CD8-positive, alpha-beta memory T cell (primary cell): ENCODE measurements around the gene BCAR3. TPM values are rescaled to one million over a fixed set of nuclear protein-coding genes. Genes with fewer than 3 reads are reported as not detected.

Experiments
- CTCF ChIA-PET: fragments of 350-600 bp; sonication (Branson Sonifier 250); formaldehyde crosslinking; loops from one replicate; lab custom pipeline; 2021; ENCODE audit warnings: antibody characterized with exemption; lab: Charles Lee
- POLR2A ChIA-PET: fragments of 350-600 bp; sonication (Branson Sonifier 250); formaldehyde crosslinking; loops from one replicate; lab custom pipeline; 2021; ENCODE audit warnings: antibody characterized with exemption; lab: Charles Lee
- DNase-seq, 5 donors: peaks; one replicate each; pipeline versions ENCODE4 v3.0.0 to v3.0.0-alpha.2; 2020 to 2022; ENCODE audit warnings: mixed read lengths in 1 of 5
- H3K27ac ChIP-seq: one replicate; pipeline ENCODE4 v1.7.0; 2013; ENCODE audit warnings: low read depth, mild to moderate bottlenecking, low read length, moderate library complexity
- H3K27me3 ChIP-seq: 2 replicates; pipeline ENCODE4 v1.7.0; 2013; ENCODE audit warnings: low read length, mild to moderate bottlenecking; ENCODE audit not compliant: insufficient read depth, poor library complexity, severe bottlenecking
- H3K36me3 ChIP-seq: 2 replicates; pipeline ENCODE4 v1.7.0; 2013; ENCODE audit warnings: mild to moderate bottlenecking, low read length, moderate library complexity; ENCODE audit not compliant: insufficient read depth
- H3K4me1 ChIP-seq: 2 replicates; pipeline ENCODE4 v1.7.0; 2013; ENCODE audit warnings: mild to moderate bottlenecking, low read length, moderate library complexity; ENCODE audit not compliant: insufficient read depth
- H3K4me3 ChIP-seq: 2 replicates; pipeline ENCODE4 v1.7.0; 2013; ENCODE audit warnings: mild to moderate bottlenecking, low read length
- H3K9me3 ChIP-seq: 2 replicates; pipeline ENCODE4 v1.7.0; 2013; ENCODE audit warnings: mild to moderate bottlenecking, low read length
- H3K27ac Mint-ChIP-seq, 8 donors: one replicate each; pipeline ENCODE4 v1.8.0; 2020 to 2021; ENCODE audit warnings: mixed read lengths in 8 of 8, mild to moderate bottlenecking in 6 of 8, inconsistent platforms in 3 of 8, moderate library complexity in 3 of 8
- H3K27me3 Mint-ChIP-seq, 2 donors: one replicate each; pipeline ENCODE4 v1.8.0; 2020 to 2021; ENCODE audit warnings: mixed read lengths in 2 of 2, mild to moderate bottlenecking in 1 of 2, moderate library complexity in 1 of 2
- H3K36me3 Mint-ChIP-seq, 3 donors: one replicate each; pipeline ENCODE4 v1.8.0; 2020 to 2021; ENCODE audit warnings: mixed read lengths in 3 of 3, inconsistent platforms in 1 of 3, mild to moderate bottlenecking in 1 of 3
- H3K4me1 Mint-ChIP-seq, 3 donors: one replicate each; pipeline ENCODE4 v1.8.0; 2020 to 2021; ENCODE audit warnings: mixed read lengths in 3 of 3, inconsistent platforms in 1 of 3, mild to moderate bottlenecking in 1 of 3
- H3K4me3 Mint-ChIP-seq, 7 donors: one replicate each; pipeline ENCODE4 v1.8.0; 2020 to 2021; ENCODE audit warnings: mixed read lengths in 7 of 7, mild to moderate bottlenecking in 6 of 7, moderate library complexity in 4 of 7, inconsistent platforms in 2 of 7
- H3K9me3 Mint-ChIP-seq, 5 donors: one replicate each; pipeline ENCODE4 v1.8.0; 2020 to 2022; ENCODE audit warnings: mixed read lengths in 5 of 5, mild to moderate bottlenecking in 3 of 5, moderate library complexity in 2 of 5, inconsistent platforms in 1 of 5
- polyA plus RNA-seq: library from polyadenylated mRNA; unstranded; fragments of 300-500 nt; fragmentation: Illumina TruSeq; gene quantifications from one replicate; pipeline ENCODE4 v1.2.3, GENCODE V29; 2021
- total RNA-seq, 2 experiments: library from RNA; stranded (reverse); gene quantifications; one replicate each; pipeline ENCODE4 v1.2.3, GENCODE V29; 2021

Gene BCAR3
- total and polyA plus RNA-seq, 3 experiments from 2014 or later: 0.32 to 0.77 (median 0.62) TPM

GRCh38 chr1:93722081-93723031 is 40.7 kb upstream of the BCAR3 start:
- H3K4me3 Mint-ChIP-seq: no peak overlapping the region
- peaks cover 0 to 4% of the 10 kb centered on the region in 2 donors for H3K27me3 Mint-ChIP-seq
- H3K27ac Mint-ChIP-seq: peak overlapping the region in 1 of 8 donors; percentile 74
- Histone ChIP-seq H3K36me3 (no peaks in the 10 kb centered on the region), H3K27ac (no peak overlapping the region), H3K9me3 (no peaks in the 10 kb centered on the region), H3K4me3 (no peak overlapping the region), H3K4me1 (no peaks in the 10 kb centered on the region), H3K27me3 (no peaks in the 10 kb centered on the region)
- CTCF ChIA-PET: no interaction called here
- peaks cover 0 to 2% (median 0%) of the 10 kb centered on the region in 5 donors for H3K9me3 Mint-ChIP-seq
- H3K36me3 Mint-ChIP-seq: no peaks in the 10 kb centered on the region
- no peaks in the 10 kb centered on the region for H3K4me1 Mint-ChIP-seq
- no peak for DNase-seq
- POLR2A ChIA-PET: no interaction called here

GRCh38 chr1:93720956-93721626 is 39.5 kb upstream of the BCAR3 start:
- Mint-ChIP-seq H3K36me3 (peaks cover 0 to 7% (median 0%) of the 10 kb centered on the region in 3 donors), H3K27me3 (peaks cover 0 to 4% of the 10 kb centered on the region in 2 donors), H3K4me1 (peaks cover 0 to 10% (median 0%) of the 10 kb centered on the region in 3 donors), H3K4me3 (no peak overlapping the region), H3K27ac (no peak overlapping the region), H3K9me3 (peaks cover 0 to 5% (median 2%) of the 10 kb centered on the region in 5 donors)
- Histone ChIP-seq H3K36me3 (no peaks in the 10 kb centered on the region), H3K27me3 (no peaks in the 10 kb centered on the region), H3K9me3 (no peaks in the 10 kb centered on the region), H3K4me1 (no peaks in the 10 kb centered on the region), H3K4me3 (no peak overlapping the region), H3K27ac (no peak overlapping the region)
- no peak for DNase-seq
- CTCF ChIA-PET: no interaction called here
- POLR2A ChIA-PET: no interaction called here

DNA sequence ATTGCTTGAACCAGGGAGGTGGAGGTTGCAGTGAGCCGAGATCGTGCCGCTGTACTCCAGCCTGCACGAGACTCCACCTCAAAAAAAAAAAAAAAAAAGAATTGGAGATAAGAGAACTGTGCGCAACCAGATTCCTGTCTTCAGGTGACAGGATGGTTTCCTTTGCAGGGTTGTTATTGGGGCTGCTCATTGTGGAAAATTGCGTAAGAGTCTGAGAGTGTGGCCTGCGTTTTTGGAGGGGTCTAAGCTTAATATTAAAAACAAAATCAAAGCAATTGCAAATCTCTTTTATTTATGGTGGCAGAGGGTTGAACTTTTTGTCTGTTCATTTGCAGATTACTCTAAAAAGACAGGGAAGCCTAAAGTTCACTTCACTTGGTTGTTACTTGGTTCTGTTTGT is 36.0 kb upstream of the BCAR3 start:
- no peaks in the 10 kb centered on the region for H3K27me3 ChIP-seq
- no peak for DNase-seq
- no peaks in the 10 kb centered on the region for H3K9me3 ChIP-seq
- POLR2A ChIA-PET: no interaction called here
- peaks cover 5 to 34% (median 7%) of the 10 kb centered on the region in 3 donors for H3K4me1 Mint-ChIP-seq
- no peaks in the 10 kb centered on the region for H3K4me1 ChIP-seq
- no peak overlapping the region for H3K4me3 ChIP-seq
- H3K4me3 Mint-ChIP-seq: no peak overlapping the region
- H3K27me3 Mint-ChIP-seq: peaks cover 3 to 4% of the 10 kb centered on the region in 2 donors
- peaks cover 0 to 7% (median 0%) of the 10 kb centered on the region in 3 donors for H3K36me3 Mint-ChIP-seq
- CTCF ChIA-PET: no interaction called here
- no peaks in the 10 kb centered on the region for H3K36me3 ChIP-seq
- no peak overlapping the region for H3K27ac ChIP-seq
- H3K27ac Mint-ChIP-seq: no peak overlapping the region
- peaks cover 0 to 5% (median 2%) of the 10 kb centered on the region in 5 donors for H3K9me3 Mint-ChIP-seq

GRCh38 chr1:93716941-93717368 is 35.3 kb upstream of the BCAR3 start:
- H3K27me3 Mint-ChIP-seq: peaks cover 4 to 5% of the 10 kb centered on the region in 2 donors
- CTCF ChIA-PET: no interaction called here
- Histone ChIP-seq H3K36me3 (no peaks in the 10 kb centered on the region), H3K4me1 (no peaks in the 10 kb centered on the region), H3K27me3 (no peaks in the 10 kb centered on the region), H3K27ac (no peak overlapping the region), H3K9me3 (no peaks in the 10 kb centered on the region), H3K4me3 (no peak overlapping the region)
- H3K36me3 Mint-ChIP-seq: peaks cover 0 to 7% (median 0%) of the 10 kb centered on the region in 3 donors
- H3K27ac Mint-ChIP-seq: no peak overlapping the region
- POLR2A ChIA-PET: no interaction called here
- H3K4me3 Mint-ChIP-seq: no peak overlapping the region
- H3K4me1 Mint-ChIP-seq: peaks cover 8 to 41% (median 11%) of the 10 kb centered on the region in 3 donors
- peaks cover 0 to 5% (median 2%) of the 10 kb centered on the region in 5 donors for H3K9me3 Mint-ChIP-seq
- DNase-seq: no peak

DNA sequence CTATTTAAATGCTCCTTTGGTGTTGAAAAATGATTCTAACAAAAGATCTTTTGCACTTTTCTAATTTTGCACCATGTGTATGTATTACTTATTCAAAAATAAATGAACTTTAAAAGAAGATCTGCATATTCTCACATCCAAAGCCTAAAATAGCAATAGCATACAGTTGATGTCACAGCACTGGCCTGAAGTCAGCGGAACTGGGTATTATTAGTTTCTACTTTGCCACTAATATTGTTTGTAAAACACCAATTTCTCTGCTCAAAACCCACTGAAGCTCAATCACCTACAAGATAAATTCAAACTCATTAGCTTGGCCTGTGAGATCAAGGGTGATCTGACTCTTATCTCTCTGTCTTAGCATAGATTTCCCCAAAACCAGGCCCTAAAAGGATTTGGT is 34.5 kb upstream of the BCAR3 start:
- Histone ChIP-seq H3K36me3 (no peaks in the 10 kb centered on the region), H3K27me3 (no peaks in the 10 kb centered on the region), H3K9me3 (no peaks in the 10 kb centered on the region), H3K4me1 (no peaks in the 10 kb centered on the region), H3K27ac (no peak overlapping the region), H3K4me3 (no peak overlapping the region)
- H3K4me3 Mint-ChIP-seq: peak overlapping the region in 1 of 7 donors; percentile 13
- CTCF ChIA-PET: no interaction called here
- peaks cover 8 to 43% (median 11%) of the 10 kb centered on the region in 3 donors for H3K4me1 Mint-ChIP-seq
- no peak overlapping the region for H3K27ac Mint-ChIP-seq
- POLR2A ChIA-PET: no interaction called here
- no peak for DNase-seq
- H3K9me3 Mint-ChIP-seq: peaks cover 0 to 5% (median 2%) of the 10 kb centered on the region in 5 donors
- H3K36me3 Mint-ChIP-seq: peaks cover 0 to 7% (median 0%) of the 10 kb centered on the region in 3 donors
- peaks cover 4 to 5% of the 10 kb centered on the region in 2 donors for H3K27me3 Mint-ChIP-seq

- no peak for DNase-seq
- POLR2A ChIA-PET: no interaction called here
- no peaks in the 10 kb centered on the region for H3K36me3 ChIP-seq
- peak overlapping the region in 2 of 8 donors; percentile 24 to 61 for H3K27ac Mint-ChIP-seq
- H3K9me3 ChIP-seq: no peaks in the 10 kb centered on the region
- H3K27me3 Mint-ChIP-seq: peaks cover 4 to 5% of the 10 kb centered on the region in 2 donors
- peaks cover 0 to 7% (median 0%) of the 10 kb centered on the region in 3 donors for H3K36me3 Mint-ChIP-seq
- H3K27ac ChIP-seq: no peak overlapping the region
- H3K4me3 ChIP-seq: no peak overlapping the region
- H3K4me1 ChIP-seq: no peaks in the 10 kb centered on the region
- peak overlapping the region in 1 of 7 donors; percentile 13 for H3K4me3 Mint-ChIP-seq
- peaks cover 8 to 43% (median 11%) of the 10 kb centered on the region in 3 donors for H3K4me1 Mint-ChIP-seq
- no peaks in the 10 kb centered on the region for H3K27me3 ChIP-seq
- H3K9me3 Mint-ChIP-seq: peaks cover 0 to 5% (median 2%) of the 10 kb centered on the region in 5 donors
- CTCF ChIA-PET: no interaction called here
These were observed 34.0 kb upstream of the BCAR3 start for GRCh38 chr1:93715529-93716126.

- Histone ChIP-seq H3K4me3 (no peak overlapping the region), H3K27me3 (no peaks in the 10 kb centered on the region), H3K9me3 (no peaks in the 10 kb centered on the region), H3K4me1 (no peaks in the 10 kb centered on the region), H3K27ac (no peak overlapping the region), H3K36me3 (no peaks in the 10 kb centered on the region)
- ChIA-PET POLR2A (no interaction called here), CTCF (no interaction called here)
- Mint-ChIP-seq H3K9me3 (peaks cover 0 to 5% (median 2%) of the 10 kb centered on the region in 5 donors), H3K4me3 (no peak overlapping the region), H3K36me3 (peaks cover 0 to 7% (median 0%) of the 10 kb centered on the region in 3 donors), H3K27me3 (peaks cover 4 to 5% of the 10 kb centered on the region in 2 donors), H3K27ac (no peak overlapping the region), H3K4me1 (peaks cover 9 to 45% (median 11%) of the 10 kb centered on the region in 3 donors)
- no peak for DNase-seq
These were observed 32.7 kb upstream of the BCAR3 start for GRCh38 chr1:93714356-93714755.
